H1 (cell line): Measurements from ENCODE around the gene TRIM9. TPM values are rescaled to one million over a fixed set of nuclear protein-coding genes. Genes with fewer than 3 reads are reported as not detected.
"Not testable (repeated sequence)": the region's sequence is repeated elsewhere in the genome, so short reads cannot be mapped to it uniquely, and the experiment has no call there.

Experiments used
- CTCF ChIA-PET: fragments of 300-600 bp; sonication (Branson Sonifier 250); formaldehyde crosslinking; loops from one replicate; lab custom pipeline; 2021; ENCODE audit not compliant: partially characterized antibody; lab: Charles Lee
- POLR2A ChIA-PET: fragments of 300-600 bp; sonication (Branson Sonifier 250); formaldehyde crosslinking; loops from one replicate; lab custom pipeline; 2021; ENCODE audit warnings: inconsistent platforms; ENCODE audit not compliant: partially characterized antibody; lab: Charles Lee
- DNase-seq, 2 experiments: peaks; one replicate each; pipeline versions ENCODE4 v3.0.0 to v3.0.0-alpha.2; 2010 to 2022; ENCODE audit warnings: low spot score in 2 of 2, low read depth in 1 of 2, mixed read lengths in 1 of 2
- FAIRE-seq: peaks from 2 replicates; lab custom pipeline; 2011; peaks lifted over from hg19 to GRCh38; lab: Jason Lieb, UNC
- H2AFZ ChIP-seq: 2 replicates; pipeline ENCODE4 v1.8.1; 2012; ENCODE audit warnings: low read length, inconsistent platforms
- H2AK5ac ChIP-seq: 2 replicates; pipeline ENCODE4 v1.6.1; 2013; ENCODE audit warnings: low read depth, low read length
- H2BK120ac ChIP-seq: replicated peaks from 2 replicates; pipeline ENCODE3; 2013; ENCODE audit warnings: low read depth, low read length, inconsistent platforms
- H2BK12ac ChIP-seq: 2 replicates; pipeline ENCODE4 v1.6.1; 2013; ENCODE audit warnings: low read depth, low read length
- H2BK15ac ChIP-seq: 2 replicates; pipeline ENCODE4 v1.6.1; 2013; ENCODE audit warnings: low read length
- H2BK20ac ChIP-seq: 2 replicates; pipeline ENCODE4 v1.6.1; 2013; ENCODE audit warnings: low read length
- H2BK5ac ChIP-seq: 2 replicates; pipeline ENCODE4 v1.6.1; 2013; ENCODE audit warnings: low read depth, low read length
- H3K14ac ChIP-seq: 2 replicates; pipeline ENCODE4 v1.6.1; 2013; ENCODE audit warnings: inconsistent platforms; ENCODE audit not compliant: insufficient read length
- H3K18ac ChIP-seq: 2 replicates; pipeline ENCODE4 v1.6.1; 2013; ENCODE audit warnings: low read length; ENCODE audit errors: extremely low read depth
- H3K23ac ChIP-seq: 2 replicates; pipeline ENCODE4 v1.6.1; 2013; ENCODE audit warnings: inconsistent platforms; ENCODE audit not compliant: insufficient read length
- H3K23me2 ChIP-seq: 2 replicates; pipeline ENCODE4 v1.6.1; 2013; ENCODE audit warnings: low read depth, low read length
- H3K27ac ChIP-seq: 2 replicates; pipeline ENCODE4 v1.6.1; 2011; ENCODE audit warnings: low read depth, low read length, inconsistent platforms
- H3K27me3 ChIP-seq, 4 experiments: replicated peaks in 1 of 4; 1 replicate in 1 of 4; 2 replicates in 3 of 4; pipeline versions ENCODE4 v1.6.1 to v1.8.1; 2011 to 2013; ENCODE audit warnings: low read length in 3 of 4, mild to moderate bottlenecking in 3 of 4, inconsistent platforms in 2 of 4, mixed read lengths in 2 of 4, moderate library complexity in 1 of 4; ENCODE audit not compliant: control insufficient read depth in 3 of 4, insufficient read depth in 3 of 4; ENCODE audit errors: extremely low read depth in 1 of 4
- H3K36me3 ChIP-seq, 4 experiments: 2 replicates each; pipeline versions ENCODE4 v1.6.1 to v1.8.1; 2011 to 2013; ENCODE audit warnings: mild to moderate bottlenecking in 4 of 4, low read length in 3 of 4, moderate library complexity in 2 of 4, control low read depth in 1 of 4, inconsistent platforms in 1 of 4; ENCODE audit not compliant: insufficient read depth in 4 of 4, control insufficient read depth in 2 of 4
- H3K4ac ChIP-seq: replicated peaks from 2 replicates; pipeline ENCODE3; 2013; ENCODE audit warnings: low read length, low read depth, mixed read lengths, inconsistent platforms; ENCODE audit not compliant: insufficient read length
- H3K4me1 ChIP-seq, 4 experiments: replicated peaks in 1 of 4; 1 replicate in 1 of 4; 2 replicates in 3 of 4; pipeline versions ENCODE4 v1.6.1 to v1.8.1; 2011 to 2013; ENCODE audit warnings: low read length in 3 of 4, inconsistent platforms in 2 of 4, mixed read lengths in 1 of 4; ENCODE audit not compliant: insufficient read depth in 4 of 4, control insufficient read depth in 3 of 4
- H3K4me2 ChIP-seq, 2 experiments: 2 replicates each; pipeline versions ENCODE4 v1.6.1 to v1.8.1; 2011 to 2013; ENCODE audit warnings: low read depth in 2 of 2, low read length in 2 of 2, control low read depth in 1 of 2, inconsistent platforms in 1 of 2, mild to moderate bottlenecking in 1 of 2; ENCODE audit not compliant: insufficient read depth in 1 of 2
- H3K4me3 ChIP-seq, 4 experiments: fragments of 200-600, 300-600 bp in 1 of 4; sonication (generic), shearing (Covaris generic), sonication (Bioruptor Twin) in 1 of 4; 2 replicates each; pipeline versions ENCODE4 v1.5.1 to v1.8.1; 2011 to 2016; ENCODE audit warnings: low read length in 4 of 4, low read depth in 3 of 4, control low read depth in 2 of 4, inconsistent platforms in 2 of 4, mild to moderate bottlenecking in 2 of 4, mixed read lengths in 1 of 4, moderate library complexity in 1 of 4; ENCODE audit not compliant: insufficient read depth in 2 of 4; ENCODE audit errors: extremely low read depth in 1 of 4
- H3K56ac ChIP-seq: replicated peaks from 2 replicates; pipeline ENCODE3; 2013; ENCODE audit warnings: low read depth, mild to moderate bottlenecking, mixed read lengths, low read length, inconsistent platforms; ENCODE audit not compliant: insufficient read length
- H3K79me1 ChIP-seq: 2 replicates; pipeline ENCODE4 v1.6.1; 2013; ENCODE audit warnings: low read depth, low read length, control low read depth
- H3K79me2 ChIP-seq, 2 experiments: 2 replicates each; pipeline versions ENCODE4 v1.6.1 to v1.8.1; 2012 to 2013; ENCODE audit warnings: low read length in 2 of 2, mild to moderate bottlenecking in 2 of 2, inconsistent platforms in 1 of 2; ENCODE audit not compliant: insufficient read depth in 2 of 2, control insufficient read depth in 1 of 2
- H3K9ac ChIP-seq, 4 experiments: replicated peaks in 1 of 4; 1 replicate in 1 of 4; 2 replicates in 3 of 4; pipeline versions ENCODE4 v1.6.1 to v1.8.1; 2011 to 2013; ENCODE audit warnings: low read depth in 3 of 4, low read length in 3 of 4, control low read depth in 2 of 4, mild to moderate bottlenecking in 2 of 4, moderate library complexity in 2 of 4, inconsistent platforms in 1 of 4; ENCODE audit errors: extremely low read depth in 1 of 4
- H3K9me3 ChIP-seq, 2 experiments: 2 replicates each; pipeline versions ENCODE4 v1.6.1 to v1.8.1; 2012 to 2013; ENCODE audit warnings: mild to moderate bottlenecking in 2 of 2, moderate library complexity in 2 of 2, control low read depth in 1 of 2, inconsistent platforms in 1 of 2, low read depth in 1 of 2, low read length in 1 of 2, mixed read lengths in 1 of 2; ENCODE audit not compliant: insufficient read depth in 2 of 2
- H4K20me1 ChIP-seq, 2 experiments: replicated peaks in 1 of 2; 2 replicates each; pipeline versions ENCODE3 to v1.8.1; 2011 to 2013; ENCODE audit warnings: inconsistent platforms in 2 of 2, low read length in 2 of 2, mild to moderate bottlenecking in 1 of 2; ENCODE audit not compliant: insufficient read depth in 2 of 2, control insufficient read depth in 1 of 2
- H4K5ac ChIP-seq: 2 replicates; pipeline ENCODE4 v1.6.1; 2013; ENCODE audit warnings: low read length, low read depth, mixed read lengths, inconsistent platforms; ENCODE audit not compliant: insufficient read length
- H4K8ac ChIP-seq: 2 replicates; pipeline ENCODE4 v1.8.0; 2013; ENCODE audit warnings: mild to moderate bottlenecking, moderate library complexity, low read length, inconsistent platforms; ENCODE audit not compliant: insufficient read depth; ENCODE audit errors: extremely low read depth
- H4K91ac ChIP-seq: replicated peaks from 2 replicates; pipeline ENCODE3; 2013; ENCODE audit warnings: low read length, mixed read lengths, inconsistent platforms; ENCODE audit not compliant: insufficient read length
- polyA plus RNA-seq, 7 experiments: library from polyadenylated mRNA; depleted of rRNA in 3 of 7; stranded (reverse) in 5 of 7; unstranded in 2 of 7; fragments of >200 nt in 5 of 7; fragments of 200-250 nt in 2 of 7; gene quantifications; 1 replicate in 5 of 7; 2 replicates in 1 of 7; 4 replicates in 1 of 7; pipeline versions ENCODE4 v1.2.1 to v1.2.3, GENCODE V29; 2011 to 2013; ENCODE audit warnings: missing spikeins in 2 of 7, mixed read lengths in 2 of 7
- total RNA-seq: library from RNA; stranded (reverse); fragmentation: NEBNext Ultra II Directional; extraction: Animal tissue kit (Norgen Biotek cat#: 25700); gene quantifications from 2 replicates; pipeline ENCODE4 v1.2.1, GENCODE V29; 2021

The TRIM9 gene
- total and polyA plus RNA-seq, 2 of the 8 experiments (the other 6 are each of a cell fraction or from before 2014, with no cell fraction given), result 2.7 to 5.4 TPM

- H2BK120ac ChIP-seq, FAIRE-seq, H3K27ac ChIP-seq, H3K23ac ChIP-seq, H3K36me3 ChIP-seq, DNase-seq, H3K4me1 ChIP-seq, H2BK5ac ChIP-seq, H4K20me1 ChIP-seq, H4K8ac ChIP-seq, CTCF ChIA-PET, H3K4me2 ChIP-seq, H3K9me3 ChIP-seq, H3K79me2 ChIP-seq, H4K91ac ChIP-seq, H2AFZ ChIP-seq, H2BK12ac ChIP-seq, H3K4me3 ChIP-seq, H3K23me2 ChIP-seq, H2BK15ac ChIP-seq, H3K56ac ChIP-seq, H3K9ac ChIP-seq, H4K5ac ChIP-seq, H3K79me1 ChIP-seq, H2BK20ac ChIP-seq, H3K27me3 ChIP-seq, H3K4ac ChIP-seq, H2AK5ac ChIP-seq, H3K14ac ChIP-seq, POLR2A ChIA-PET, H3K18ac ChIP-seq: not testable (repeated sequence)
Measured at GRCh38 chr14:50994158-50994557, 100.7 kb downstream of the TRIM9 start.
